HG02840 (cell line): Measurements from ENCODE around the gene L3MBTL2.

Experiments
- ATAC-seq: cut with Tn5 transposase; IDR thresholded peaks from one replicate; pipeline ENCODE4 v1.9.1; 2021; ENCODE audit warnings: mild to moderate bottlenecking, moderate library complexity, moderate number of reproducible peaks; ENCODE audit not compliant: unreplicated experiment, low FRiP score

The L3MBTL2 gene

DNA sequence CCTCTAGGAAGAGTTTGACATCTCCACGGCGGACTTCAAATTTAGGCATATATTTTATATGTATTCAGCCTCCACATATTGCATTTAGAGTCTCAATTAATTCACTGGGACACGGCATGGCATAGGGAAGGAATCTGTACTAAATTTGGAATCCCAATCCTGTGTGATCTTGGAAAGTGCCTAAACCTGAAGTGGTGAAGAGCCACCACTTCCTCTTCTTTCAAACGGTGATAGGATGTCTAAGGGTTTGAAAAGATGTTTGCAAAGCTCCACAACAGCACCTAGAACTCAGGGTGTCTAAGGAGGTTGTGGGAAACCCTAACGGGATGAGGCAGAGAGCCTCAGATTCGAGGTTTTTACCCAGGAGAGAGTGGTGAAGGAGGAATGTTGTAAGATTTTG, 1.0 kb upstream of the L3MBTL2 start:
- no peak for ATAC-seq

DNA sequence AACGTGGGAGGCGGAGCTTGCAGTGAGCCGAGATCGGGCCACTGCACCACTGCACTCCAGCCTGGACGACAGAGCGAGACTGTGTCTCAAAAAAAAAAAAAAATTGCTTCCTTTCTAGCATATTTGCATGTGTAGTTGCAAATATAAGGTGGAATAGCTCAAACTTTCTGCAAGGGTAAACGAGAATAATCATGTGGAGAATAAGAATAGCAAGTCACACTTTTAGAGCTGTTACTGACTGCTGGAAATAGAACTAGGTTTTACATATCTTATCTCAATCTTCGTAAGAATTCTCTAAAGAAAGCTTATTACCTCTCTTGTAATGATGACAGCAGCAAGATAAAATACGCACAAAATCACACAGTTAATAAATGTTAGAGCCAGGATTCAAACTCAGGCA, 1.6 kb downstream of the L3MBTL2 start:
- ATAC-seq = no peak

DNA sequence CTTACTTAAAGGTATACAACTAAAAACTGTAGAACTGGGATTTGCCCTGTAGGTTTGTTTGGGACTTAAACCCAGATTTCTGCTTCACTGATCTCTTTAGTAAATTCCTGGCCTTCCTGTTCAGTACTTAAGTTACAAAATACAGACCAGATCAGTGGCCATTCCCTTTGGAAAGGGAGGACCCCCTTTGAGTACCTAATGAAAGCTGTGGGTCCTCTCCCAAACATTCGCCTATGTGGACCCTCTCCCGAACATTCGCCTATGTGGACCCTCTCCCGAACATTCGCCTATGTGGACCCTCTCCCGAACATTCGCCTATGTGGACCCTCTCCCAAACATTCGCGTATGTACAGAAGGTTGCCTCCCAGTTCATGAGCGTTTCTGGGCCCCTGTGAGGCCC, 10.3 kb downstream of the L3MBTL2 start:
- ATAC-seq = no peak

DNA sequence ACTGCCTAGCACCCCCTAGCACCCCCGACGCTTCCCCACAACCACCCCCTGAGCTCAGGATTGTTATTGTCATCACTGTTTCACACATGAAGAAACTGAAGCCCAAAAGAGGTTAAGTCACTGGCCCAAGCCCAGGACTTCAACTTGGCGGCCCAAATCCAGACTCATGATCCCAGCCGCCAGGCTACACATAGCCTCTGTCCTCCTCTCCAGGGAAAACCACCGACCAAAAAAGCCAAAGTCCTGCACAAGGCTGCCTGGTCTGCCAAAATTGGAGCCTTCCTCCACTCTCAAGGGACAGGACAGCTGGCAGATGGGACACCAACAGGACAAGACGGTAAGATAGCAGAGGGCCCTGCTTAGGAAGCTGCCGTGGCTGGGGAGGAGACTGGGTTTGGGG, 10.8 kb downstream of the L3MBTL2 start:
- ATAC-seq = no peak

DNA sequence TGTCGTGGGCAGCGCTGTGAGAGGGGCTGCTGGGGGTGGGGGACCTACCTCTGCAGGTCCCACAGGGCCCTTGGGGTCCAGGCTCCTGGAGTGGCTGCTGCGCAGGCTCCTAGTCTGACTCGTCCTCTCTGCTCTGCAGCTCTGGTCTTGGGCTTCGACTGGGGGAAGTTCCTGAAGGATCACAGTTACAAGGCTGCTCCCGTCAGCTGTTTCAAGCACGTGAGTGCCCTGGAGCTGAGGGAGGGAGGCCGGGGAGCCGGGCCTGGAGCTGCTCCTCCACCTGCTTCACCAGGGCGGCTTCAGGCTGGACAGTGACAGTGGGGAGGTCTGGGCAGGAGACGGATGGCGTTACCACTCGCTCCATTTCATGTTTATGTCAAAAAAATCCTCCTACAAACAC, 11.9 kb downstream of the L3MBTL2 start:
- no peak for ATAC-seq

DNA sequence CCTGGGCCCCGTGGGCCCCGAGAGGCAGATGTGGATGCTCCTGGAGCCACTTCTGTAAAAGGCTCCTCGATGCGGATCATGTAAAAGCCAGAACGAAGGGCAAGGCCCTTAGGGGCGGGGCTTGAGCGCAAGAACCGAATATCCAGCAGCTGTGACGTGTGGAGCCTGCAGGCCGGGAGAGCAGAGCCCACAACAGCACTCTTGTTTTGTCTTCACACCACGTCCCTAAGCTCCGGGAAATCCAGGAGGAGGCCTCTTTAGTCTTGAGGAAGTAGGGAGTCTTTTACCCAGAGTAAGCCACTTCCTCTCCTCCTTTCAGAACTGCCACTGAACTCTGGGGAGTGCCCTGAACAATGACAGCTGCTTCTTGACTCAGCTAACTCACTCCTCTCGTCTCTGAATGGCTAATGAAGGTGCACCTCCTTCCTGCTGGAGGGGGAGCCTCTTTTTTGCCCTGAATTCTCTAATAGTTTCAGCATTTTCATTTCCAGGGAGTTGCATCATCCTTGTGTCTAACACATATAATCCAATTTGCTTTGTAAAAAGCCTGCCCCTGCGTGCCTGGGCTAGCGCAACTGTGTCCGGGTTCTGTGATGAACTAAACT, 12.5 kb downstream of the L3MBTL2 start:
- peak; percentile 52 for ATAC-seq

DNA sequence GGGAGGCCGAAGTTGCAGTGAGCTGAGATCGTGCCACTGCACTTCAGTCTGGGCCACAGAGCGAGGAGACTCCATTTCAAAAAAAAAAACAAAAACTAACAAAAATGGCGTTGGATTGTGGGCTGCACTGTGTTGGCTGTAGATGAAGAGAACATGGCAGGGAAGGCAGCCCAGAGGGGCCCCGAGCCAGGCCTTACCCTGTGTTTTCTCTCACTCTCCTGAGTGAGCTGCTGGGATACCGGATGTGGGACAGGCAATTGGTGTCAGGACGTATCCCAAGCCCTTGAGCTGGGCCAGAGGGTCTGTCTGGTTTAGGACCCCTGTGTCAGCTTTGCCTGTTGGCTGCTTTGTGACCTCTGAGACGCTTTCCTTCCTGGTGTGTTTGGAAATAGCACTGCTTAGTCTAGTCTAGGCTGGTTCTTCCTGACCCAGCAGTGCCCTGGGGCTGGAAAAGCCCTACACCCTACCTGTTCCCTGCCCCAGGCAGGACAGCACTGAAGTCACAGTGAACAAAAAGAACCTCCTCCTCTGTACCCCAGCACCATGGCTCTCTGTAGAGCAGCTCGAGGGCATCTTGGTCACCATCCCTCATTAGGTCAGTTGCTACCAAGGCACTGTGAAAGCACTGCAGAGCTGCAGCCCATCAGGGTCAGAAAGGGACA, 17.9 kb downstream of the L3MBTL2 start:
- no peak for ATAC-seq

DNA sequence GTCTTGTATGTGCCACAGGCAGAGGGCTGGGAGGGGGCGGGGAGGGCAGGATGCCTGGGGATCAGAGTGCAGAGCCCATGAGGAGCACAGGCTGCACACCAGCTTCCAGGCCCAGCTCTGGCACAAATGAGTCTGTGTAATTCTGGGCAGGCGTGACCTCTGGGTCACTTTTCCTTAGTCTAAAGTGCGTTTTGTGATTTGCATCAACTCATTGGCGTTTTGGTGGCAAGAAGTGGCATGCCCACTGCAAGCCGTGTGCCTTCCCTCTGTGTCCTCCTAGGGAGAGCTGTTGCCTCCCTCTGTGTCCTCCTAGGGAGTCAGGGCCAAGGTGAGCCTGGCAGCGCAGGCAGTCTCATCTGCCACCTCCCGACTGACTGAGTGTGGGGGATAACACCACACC, 18.4 kb downstream of the L3MBTL2 start:
- ATAC-seq = no peak

DNA sequence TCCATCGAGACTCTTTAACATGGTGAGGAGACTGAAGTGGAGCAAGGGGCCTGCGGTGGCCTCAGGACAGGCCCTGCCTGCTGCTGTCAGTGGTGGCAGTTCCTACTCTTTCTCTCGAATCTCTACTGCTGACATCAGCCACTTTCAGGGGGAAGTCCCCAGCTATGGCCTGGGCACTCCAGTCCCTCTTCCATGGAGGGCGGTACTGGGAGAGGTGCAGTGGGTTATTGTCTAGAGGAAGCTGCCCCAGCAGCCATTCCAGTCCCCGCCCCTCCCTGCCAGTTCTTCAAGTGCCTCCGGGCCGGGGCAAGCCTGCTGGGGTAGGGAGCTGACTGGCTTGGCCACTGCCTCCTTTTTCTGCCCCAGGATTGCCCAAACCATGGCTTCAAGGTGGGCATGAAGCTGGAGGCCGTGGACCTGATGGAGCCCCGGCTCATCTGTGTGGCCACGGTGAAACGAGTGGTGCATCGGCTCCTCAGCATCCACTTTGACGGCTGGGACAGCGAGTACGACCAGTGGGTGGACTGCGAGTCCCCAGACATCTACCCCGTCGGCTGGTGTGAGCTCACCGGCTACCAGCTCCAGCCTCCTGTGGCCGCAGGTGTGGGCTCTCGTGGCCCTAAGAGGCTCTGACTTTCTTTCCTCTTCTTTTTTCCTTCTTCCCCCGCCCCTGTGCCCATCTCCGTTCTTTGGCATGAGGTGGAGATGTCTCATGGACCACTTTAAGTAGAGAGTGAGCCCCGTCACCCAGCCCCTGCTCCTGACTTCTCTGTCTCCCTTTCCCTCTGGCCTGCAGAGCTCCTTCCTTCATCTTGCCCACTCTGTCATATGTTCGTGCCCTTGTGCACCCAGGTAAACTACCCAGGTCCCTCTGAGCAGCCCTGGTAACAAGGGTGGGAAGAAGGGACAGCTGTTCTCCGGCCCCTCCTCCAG, 21.9 kb downstream of the L3MBTL2 start:
- ATAC-seq = no peak

DNA sequence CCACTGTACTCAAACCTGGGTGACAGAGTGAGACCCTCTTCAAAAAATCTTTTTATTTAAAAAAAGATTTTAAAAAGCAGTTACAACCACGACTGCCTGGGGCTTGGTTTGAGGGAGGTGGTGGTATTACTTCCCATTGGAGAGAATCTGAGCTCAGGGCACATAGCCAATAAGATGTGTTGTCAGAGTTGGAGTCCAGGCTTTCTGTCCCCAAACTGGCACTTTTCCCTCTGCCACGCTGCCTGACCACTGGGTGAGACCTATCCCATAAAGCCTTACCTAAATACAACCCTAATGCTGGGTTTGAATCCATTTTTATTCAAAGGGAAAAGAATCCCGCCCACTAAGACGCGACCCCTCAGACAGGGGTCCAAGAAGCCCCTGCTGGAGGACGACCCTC, 24.1 kb downstream of the L3MBTL2 start:
- ATAC-seq = no peak

DNA sequence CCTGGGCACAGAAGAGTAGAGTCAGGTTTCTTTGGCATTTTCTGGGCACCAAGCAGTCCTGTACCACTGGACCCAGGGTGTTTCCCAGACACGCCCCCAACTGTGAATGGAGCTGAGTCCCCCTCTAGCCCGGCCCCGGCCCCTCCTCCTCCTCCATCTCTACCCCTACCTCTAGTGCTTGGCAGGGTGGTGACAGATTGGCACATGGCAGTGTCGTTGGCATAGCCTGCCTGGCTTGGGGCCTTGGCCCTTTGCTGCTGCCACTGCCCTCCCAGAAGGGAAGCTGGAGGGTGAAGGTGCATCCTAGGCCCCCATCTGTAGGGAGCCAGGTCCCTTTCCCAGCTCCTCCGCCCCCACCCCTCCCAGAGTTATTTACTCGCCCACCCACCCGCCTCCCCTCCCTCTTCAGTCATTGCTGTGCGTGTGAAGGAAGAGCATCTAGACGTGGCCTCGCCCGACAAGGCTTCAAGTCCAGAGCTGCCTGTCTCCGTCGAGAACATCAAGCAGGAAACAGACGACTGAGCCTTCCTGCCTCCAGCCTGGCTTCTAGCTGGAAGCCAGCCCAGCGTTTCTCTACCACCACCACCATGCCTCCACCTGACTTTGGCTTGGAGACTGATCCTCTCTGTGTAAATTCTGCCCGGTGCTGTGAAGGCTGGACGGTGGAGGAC, 24.8 kb downstream of the L3MBTL2 start:
- no peak for ATAC-seq

DNA sequence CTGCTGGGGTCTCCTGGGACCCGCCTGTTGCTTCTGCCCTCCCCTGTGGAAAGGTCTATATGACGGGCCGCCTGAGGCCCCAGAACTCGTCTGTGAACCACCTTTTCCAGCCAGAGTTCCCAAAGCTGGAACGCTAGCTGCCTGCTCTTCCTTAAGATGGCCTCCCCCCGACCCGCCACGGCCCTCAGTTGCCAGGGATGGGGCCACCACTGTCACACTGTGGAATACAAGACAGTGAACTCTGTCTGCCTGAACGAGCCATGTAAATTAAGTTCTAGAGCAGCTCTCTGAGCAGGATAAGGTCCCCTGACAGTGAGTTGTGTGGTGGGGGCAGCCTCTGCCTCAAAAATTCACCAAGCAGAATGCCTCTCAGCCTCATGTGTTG, 25.3 kb downstream of the L3MBTL2 start:
- ATAC-seq = no peak

DNA sequence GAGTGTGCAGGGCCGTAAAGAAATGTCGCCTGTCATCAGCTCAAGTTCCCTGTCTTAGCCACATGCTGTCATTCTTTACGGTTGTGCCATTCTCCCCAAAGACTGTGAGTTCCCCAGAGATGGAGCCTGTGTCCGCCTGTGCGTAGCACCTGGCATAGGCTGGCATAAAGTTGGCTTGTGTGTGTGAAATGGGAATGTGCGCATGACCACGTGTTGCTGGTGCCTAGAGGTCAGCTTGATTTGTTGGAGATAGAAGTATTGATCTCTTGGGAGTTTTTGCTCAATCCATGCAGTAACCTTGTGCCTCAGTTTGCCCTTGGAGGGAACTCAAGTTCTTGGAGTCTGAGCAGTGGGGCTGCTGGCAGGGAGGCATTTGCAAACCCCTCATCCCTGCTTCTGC, 26.3 kb downstream of the L3MBTL2 start:
- no peak for ATAC-seq

DNA sequence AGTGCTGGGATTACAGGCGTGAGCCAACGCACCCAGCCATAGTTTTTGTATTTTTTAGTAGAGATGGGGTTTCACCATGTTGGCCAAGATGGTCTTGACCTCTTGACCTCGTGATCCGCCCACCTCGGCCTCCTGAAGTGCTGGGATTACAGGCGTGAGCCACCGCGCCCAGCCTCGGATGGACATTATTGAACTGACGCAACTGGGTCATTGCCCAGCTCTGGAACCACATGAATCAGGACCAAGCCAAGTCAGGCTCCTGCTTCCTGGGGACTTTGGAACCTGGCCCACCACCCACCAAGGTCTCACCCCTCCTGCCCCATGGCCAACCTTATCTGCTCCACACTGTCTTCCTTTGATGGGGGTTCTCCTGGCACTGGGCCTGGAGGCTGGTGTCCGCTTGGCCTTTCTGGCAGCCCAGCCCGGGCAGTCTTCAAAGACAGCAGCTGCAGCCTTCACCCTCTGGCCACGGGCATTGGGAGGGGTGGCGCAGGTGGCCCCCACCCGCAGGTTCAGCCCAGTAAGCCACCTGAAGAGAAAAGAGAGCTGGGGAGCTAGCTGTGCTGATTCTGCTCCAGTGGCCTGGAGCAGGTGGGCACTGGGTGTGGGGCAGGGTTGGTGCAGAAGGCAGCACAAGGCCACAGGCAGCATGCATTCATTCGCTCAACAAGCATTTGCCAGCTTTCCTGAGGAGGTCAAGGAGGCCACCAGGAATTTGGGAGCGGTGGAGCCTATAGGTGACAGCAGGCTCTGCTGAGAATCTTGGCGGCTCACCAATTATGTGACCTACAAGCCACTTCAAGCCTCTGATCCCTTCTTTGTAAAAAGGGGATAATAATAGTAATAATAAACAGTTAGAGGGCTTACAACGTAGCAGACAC, 29.9 kb downstream of the L3MBTL2 start:
- no peak for ATAC-seq

DNA sequence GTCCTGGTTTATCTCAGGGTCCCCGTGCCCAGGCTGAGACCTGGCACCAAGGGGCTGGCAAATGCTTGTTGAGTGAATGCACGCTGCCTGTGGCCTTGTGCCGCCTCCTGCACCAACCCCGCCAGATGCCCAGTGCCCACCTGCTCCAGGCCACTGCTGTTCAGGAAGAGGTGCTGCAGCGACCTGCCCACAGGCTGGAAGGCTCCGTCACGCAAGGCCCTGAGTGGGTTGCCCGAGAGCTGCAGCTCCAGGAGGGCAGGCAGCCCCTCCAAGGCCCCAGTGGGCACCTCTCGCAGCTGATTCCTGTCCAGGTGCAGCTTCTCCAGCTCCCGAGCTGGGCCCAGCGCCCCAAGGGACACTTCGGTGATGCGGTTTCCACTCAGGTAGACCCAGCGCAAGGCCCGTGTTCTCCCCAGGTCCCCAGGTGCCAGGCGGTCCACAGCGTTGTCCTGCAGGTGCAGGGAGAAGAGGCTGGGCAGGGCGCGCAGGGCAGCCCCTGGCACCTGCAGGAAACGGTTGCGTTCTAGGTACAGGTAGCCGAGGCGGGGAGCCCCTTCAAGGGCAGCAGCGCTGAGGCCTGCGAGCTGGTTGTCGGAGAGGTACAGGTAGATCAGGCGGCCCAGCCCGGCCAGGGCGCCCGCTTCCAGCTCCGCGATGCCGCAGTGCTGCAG, 32.1 kb downstream of the L3MBTL2 start:
- ATAC-seq = no peak

DNA sequence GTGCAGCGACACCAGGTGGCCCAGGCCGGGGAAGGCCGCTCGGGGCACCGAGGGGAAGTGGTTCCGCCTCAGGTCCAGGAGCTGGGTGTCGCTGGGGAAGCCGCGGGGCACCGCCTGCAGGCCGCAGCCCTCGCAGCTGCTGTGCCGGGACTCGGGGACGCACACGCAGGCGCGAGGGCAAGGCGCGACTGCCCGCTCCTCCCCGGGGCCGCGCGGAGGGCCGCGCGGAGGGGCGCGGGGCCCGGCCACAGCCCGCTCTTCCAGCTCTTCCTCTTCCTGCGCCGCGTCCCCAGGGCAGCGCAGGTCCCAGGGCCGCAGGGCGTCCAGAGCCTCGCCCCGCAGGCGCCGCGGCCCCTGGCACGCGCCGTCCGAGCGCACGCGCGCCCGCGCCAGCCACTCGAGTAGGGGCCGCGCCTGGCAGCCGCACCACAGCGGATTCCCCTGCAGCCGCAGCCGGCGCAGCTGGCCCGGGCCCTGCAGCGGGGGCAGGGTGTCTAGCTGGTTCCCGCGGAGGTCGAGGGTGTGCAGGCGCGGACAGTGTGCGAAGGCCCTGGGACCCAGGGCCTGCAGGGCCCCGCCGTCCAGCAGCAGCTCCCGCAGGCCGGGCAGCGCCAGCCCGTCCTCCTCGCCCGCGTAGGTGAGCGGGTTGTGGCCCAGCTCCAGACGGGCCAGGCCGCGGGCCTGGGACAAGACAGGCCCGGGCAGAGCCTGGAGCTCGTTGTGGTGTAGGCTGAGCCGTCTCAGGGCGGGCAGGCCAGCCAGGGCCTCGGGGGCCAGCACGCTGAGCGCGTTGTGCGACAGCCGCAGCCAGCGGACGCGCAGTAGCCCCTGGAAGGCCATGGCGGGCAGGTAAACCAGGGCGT, 32.8 kb downstream of the L3MBTL2 start:
- ATAC-seq = peak; percentile 59

DNA sequence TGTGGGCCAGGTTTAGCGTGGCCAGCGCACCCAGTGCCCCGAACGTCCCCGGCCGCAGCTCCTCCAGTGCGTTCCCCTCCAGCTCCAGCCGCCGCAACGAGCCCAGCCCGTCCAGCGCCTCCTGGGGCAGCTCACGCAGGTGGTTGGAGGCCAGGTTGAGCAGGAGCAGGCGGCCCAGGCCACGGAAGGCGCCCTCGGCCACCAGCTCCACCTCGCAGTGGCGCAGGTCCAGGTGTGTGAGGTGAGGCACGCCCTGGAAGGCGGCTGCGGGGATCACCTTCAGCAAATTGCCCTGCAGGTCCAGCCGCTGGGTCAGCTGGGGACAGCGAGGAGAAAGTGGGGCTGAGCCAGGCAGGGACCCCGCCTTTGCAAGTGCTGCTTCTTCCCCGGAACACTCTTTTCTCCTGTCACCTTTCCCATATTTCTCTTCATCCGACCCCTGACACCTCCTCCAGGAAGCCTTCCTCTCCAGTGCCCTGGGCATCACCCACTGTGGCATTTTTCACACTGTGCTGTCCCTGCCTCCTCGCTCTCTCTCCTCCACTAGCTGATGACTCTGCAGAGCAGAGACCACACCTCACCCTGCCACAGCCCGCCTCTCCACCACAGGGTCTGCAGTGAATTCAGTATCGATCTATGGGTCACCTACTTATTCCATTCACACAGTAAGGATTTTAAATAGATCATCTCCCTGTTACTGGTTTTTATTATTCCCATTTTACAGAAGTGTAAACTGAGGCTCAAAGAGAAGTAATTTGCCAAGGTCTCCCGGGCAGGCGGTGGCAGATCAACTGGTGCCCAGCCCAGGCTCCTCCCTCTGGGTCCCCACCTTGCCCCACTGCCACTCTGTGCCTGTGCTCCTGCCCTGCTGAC, 33.7 kb downstream of the L3MBTL2 start:
- ATAC-seq = no peak
